HCT116 (cell line): Measurements from ENCODE around the gene THOC6. TPM values are rescaled to one million over a fixed set of nuclear protein-coding genes. Genes with fewer than 3 reads are reported as not detected.

Source experiments
- ATAC-seq: fragments of 200-7000 bp; cut with Tn5 transposase; 2 replicates; pipeline ENCODE4 v1.9.1; 2020; ENCODE audit warnings: mild to moderate bottlenecking, moderate library complexity
- BruUV-seq: library from RNA; stranded (reverse); fragments of 400-500 nt; replicated peaks from 2 replicates; lab custom pipeline; 2021; lab: Mats Ljungman, UMichigan
- CTCF ChIA-PET: fragments of 300-600 bp; sonication (Branson Sonifier 250); formaldehyde crosslinking; loops from one replicate; lab custom pipeline; 2021; ENCODE audit warnings: antibody characterized with exemption; lab: Charles Lee
- POLR2A ChIA-PET: fragments of 300-600, 350-600 bp; sonication (Branson Sonifier 250); formaldehyde crosslinking; loops from one replicate; lab custom pipeline; 2021; ENCODE audit warnings: antibody characterized with exemption; lab: Charles Lee
- RAD21 ChIA-PET, 2 experiments: fragments of 300-600 bp; sonication (Branson Sonifier 250); formaldehyde crosslinking; loops; one replicate each; lab custom pipeline; 2023; ENCODE audit warnings: low total read pairs in 2 of 2; ENCODE audit not compliant: uncharacterized antibody in 2 of 2, unreplicated experiment in 2 of 2, low non-redundant PET in 1 of 2; lab: Charles Lee
- DNase-seq: peaks from one replicate; pipeline ENCODE4 v3.0.0-alpha.2; 2010; ENCODE audit warnings: low read depth, low spot score
- H2AFZ ChIP-seq: fragments of 200-600 bp; shearing (Covaris generic), sonication (generic); 2 replicates; pipeline ENCODE4 v1.6.1; 2017; ENCODE audit warnings: low read depth, mixed run types, mixed read lengths, antibody characterized with exemption, low read length; ENCODE audit not compliant: poor library complexity, severe bottlenecking
- H3K27ac ChIP-seq: 2 replicates; pipeline ENCODE4 v1.5.1; 2012; ENCODE audit warnings: low read depth, low read length
- H3K27me3 ChIP-seq: fragments of 200-600 bp; sonication (generic); 2 replicates; pipeline ENCODE4 v1.6.1; 2016; ENCODE audit warnings: mixed run types, low read length, mixed read lengths; ENCODE audit not compliant: insufficient read depth
- H3K36me3 ChIP-seq, 2 experiments: fragments of 200-500 bp in 1 of 2; fragments of 200-600 bp in 1 of 2; sonication (Bioruptor generic) in 1 of 2; sonication (generic) in 1 of 2; 2 replicates each; pipeline versions ENCODE4 v1.5.1 to v1.6.1; 2014 to 2016; ENCODE audit warnings: low read length in 2 of 2, inconsistent platforms in 1 of 2, mixed read lengths in 1 of 2, mixed run types in 1 of 2; ENCODE audit not compliant: insufficient read depth in 2 of 2, control insufficient read depth in 1 of 2
- H3K4me1 ChIP-seq, 2 experiments: fragments of 200-600 bp in 1 of 2; sonication (generic) in 1 of 2; 2 replicates each; pipeline versions ENCODE4 v1.5.1 to v1.6.1; 2012 to 2017; ENCODE audit warnings: low read length in 2 of 2, inconsistent platforms in 1 of 2, mild to moderate bottlenecking in 1 of 2, mixed read lengths in 1 of 2, mixed run types in 1 of 2, moderate library complexity in 1 of 2; ENCODE audit not compliant: insufficient read depth in 2 of 2, control insufficient read depth in 1 of 2
- H3K4me2 ChIP-seq: fragments of 200-600 bp; sonication (generic); 2 replicates; pipeline ENCODE4 v1.6.1; 2017; ENCODE audit warnings: mixed run types, low read length, mixed read lengths
- H3K4me3 ChIP-seq, 2 experiments: fragments of 200-600 bp in 1 of 2; sonication (generic) in 1 of 2; replicated peaks in 1 of 2; 2 replicates each; pipeline ENCODE4 v1.5.1; 2011 to 2016; ENCODE audit warnings: low read length in 2 of 2, control low read depth in 1 of 2, low read depth in 1 of 2, mild to moderate bottlenecking in 1 of 2, mixed read lengths in 1 of 2, mixed run types in 1 of 2
- H3K79me2 ChIP-seq: fragments of 200-600 bp; sonication (generic); 2 replicates; pipeline ENCODE4 v1.6.1; 2017; ENCODE audit warnings: mild to moderate bottlenecking, mixed run types, low read length, moderate library complexity, mixed read lengths; ENCODE audit not compliant: insufficient read depth
- H3K9ac ChIP-seq: fragments of 200-600 bp; sonication (generic); 2 replicates; pipeline ENCODE4 v1.6.1; 2016; ENCODE audit warnings: low read length, mixed read lengths
- H3K9me2 ChIP-seq: fragments of 200-600 bp; sonication (generic), shearing (Covaris generic); 2 replicates; pipeline ENCODE4 v1.6.1; 2017; ENCODE audit warnings: mixed run types, mild to moderate bottlenecking, moderate library complexity; ENCODE audit not compliant: insufficient read depth
- H3K9me3 ChIP-seq, 2 experiments: fragments of 200-500 bp in 1 of 2; fragments of 200-600 bp in 1 of 2; sonication (Bioruptor generic) in 1 of 2; sonication (generic) in 1 of 2; 2 replicates each; pipeline ENCODE4 v1.6.1; 2014 to 2017; ENCODE audit warnings: low read length in 2 of 2, mixed read lengths in 2 of 2, inconsistent platforms in 1 of 2, low read depth in 1 of 2, mild to moderate bottlenecking in 1 of 2, mixed run types in 1 of 2, moderate library complexity in 1 of 2; ENCODE audit not compliant: control insufficient read depth in 1 of 2, insufficient read depth in 1 of 2
- H4K20me1 ChIP-seq: fragments of 200-600 bp; sonication (generic), shearing (Covaris generic); 2 replicates; pipeline ENCODE4 v1.6.1; 2017; ENCODE audit warnings: mixed run types, mild to moderate bottlenecking, moderate library complexity; ENCODE audit not compliant: insufficient read depth
- JUND ChIP-seq: IDR thresholded peaks from 2 replicates; pipeline ENCODE4 v1.6.1; 2012
- POLR2A ChIP-seq: IDR thresholded peaks from 2 replicates; pipeline ENCODE4 v1.7.0; 2011; ENCODE audit warnings: borderline replicate concordance; ENCODE audit not compliant: insufficient read depth, insufficient read length; ENCODE audit errors: extremely low read depth
- YY1 ChIP-seq: IDR thresholded peaks from 2 replicates; pipeline ENCODE4 v1.6.1; 2011; ENCODE audit warnings: low read length, low read depth, moderate library complexity, mild to moderate bottlenecking; ENCODE audit not compliant: insufficient replicate concordance; ENCODE audit errors: extremely low read depth
- intact Hi-C: fragments of 100-400 bp; cut with micrococcal nuclease; formaldehyde crosslinking; loops from 2 replicates; pipeline ENCODE4 v1.10.0; 2022
- total RNA-seq: library from RNA; stranded (reverse); gene quantifications from one replicate; pipeline ENCODE4 v1.2.1, GENCODE V29; 2021; ENCODE audit not compliant: unreplicated experiment
- TF ChIP-seq, protein P1 (sequence below): IDR thresholded peaks from 2 replicates; pipeline ENCODE4 v1.6.1; 2012

THOC6 gene
- total RNA-seq, 1 experiment from 2014 or later, result 62.9 TPM

GRCh38 chr16:3057181-3058138, 33.6 kb downstream of the THOC6 start:
- intact Hi-C loops, result loop anchor here (2.0 to 10.0 kb wide), 2 partner anchors 71 to 117 kb away; no protein-coding TSS in a partner anchor
- Histone ChIP-seq H4K20me1 (no peaks in the 10 kb centered on the region), H3K27me3 (no peaks in the 10 kb centered on the region), H3K4me1 (peaks cover 0 to 22% of the 10 kb centered on the region in 2 experiments; a peak in 3 of 4 replicates), H3K4me3 (peak overlapping the region in 1 of 2 experiments; percentile 87; a peak in 2 of 4 replicates), H3K27ac (no peak overlapping the region), H3K79me2 (no peaks in the 10 kb centered on the region), H3K9ac (no peak overlapping the region), H3K36me3 (no peaks in the 10 kb centered on the region), H3K4me2 (peak overlapping the region; percentile 95), H2AFZ (no peak overlapping the region), H3K9me2 (no peaks in the 10 kb centered on the region), H3K9me3 (no peaks in the 10 kb centered on the region)
- ChIA-PET POLR2A (no interaction called here), RAD21 (no interaction called here), CTCF (interaction anchor here (1.8 to 2.5 kb wide), 4 partner anchors 26 to 75 kb away, joined by 9 to 16 read pairs (median 10); no protein-coding TSS in a partner anchor)
- BruUV-seq, result TSS peak; percentile 62
- DNase-seq (no peak), ATAC-seq (no peak)
- TF ChIP-seq YY1, result no peak
- TF ChIP-seq JUND, result no peak
- TF ChIP-seq POLR2A, result no peak
- TF ChIP-seq, protein P1, sequence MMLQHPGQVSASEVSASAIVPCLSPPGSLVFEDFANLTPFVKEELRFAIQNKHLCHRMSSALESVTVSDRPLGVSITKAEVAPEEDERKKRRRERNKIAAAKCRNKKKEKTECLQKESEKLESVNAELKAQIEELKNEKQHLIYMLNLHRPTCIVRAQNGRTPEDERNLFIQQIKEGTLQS, result no peak
